ENCODE measurements around the gene OR51V1. TPM values are rescaled to one million over a fixed set of nuclear protein-coding genes. Genes with fewer than 3 reads are reported as not detected.
"Not testable (repeated sequence)": the region's sequence is repeated elsewhere in the genome, so short reads cannot be mapped to it uniquely, and the experiment has no call there.

Gene OR51V1
- total RNA-seq, 1 donor from 2014 or later = not detected

DNA sequence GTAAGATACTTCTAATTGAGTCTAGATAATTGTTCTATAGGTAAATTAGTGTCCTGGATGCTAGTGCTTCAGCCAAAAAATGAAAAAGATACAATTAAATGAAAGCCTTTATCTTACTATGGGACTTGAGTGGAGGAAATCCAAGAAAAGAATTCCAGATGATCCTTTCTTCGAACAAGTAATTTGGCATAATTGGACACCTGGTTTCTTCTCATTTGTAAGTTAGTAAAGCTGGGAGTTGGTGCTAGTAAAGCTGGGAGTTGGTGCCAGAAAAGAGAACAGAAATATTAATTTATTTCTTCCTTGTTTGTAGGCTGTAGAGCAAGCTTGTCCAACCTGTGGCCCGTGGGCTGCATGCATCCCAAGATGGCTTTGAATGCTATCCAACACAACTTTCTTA is 12.3 kb downstream of the OR51V1 start:
- no peak for ATAC-seq
- intact Hi-C loops (cut with micrococcal nuclease) = no loop called here

DNA sequence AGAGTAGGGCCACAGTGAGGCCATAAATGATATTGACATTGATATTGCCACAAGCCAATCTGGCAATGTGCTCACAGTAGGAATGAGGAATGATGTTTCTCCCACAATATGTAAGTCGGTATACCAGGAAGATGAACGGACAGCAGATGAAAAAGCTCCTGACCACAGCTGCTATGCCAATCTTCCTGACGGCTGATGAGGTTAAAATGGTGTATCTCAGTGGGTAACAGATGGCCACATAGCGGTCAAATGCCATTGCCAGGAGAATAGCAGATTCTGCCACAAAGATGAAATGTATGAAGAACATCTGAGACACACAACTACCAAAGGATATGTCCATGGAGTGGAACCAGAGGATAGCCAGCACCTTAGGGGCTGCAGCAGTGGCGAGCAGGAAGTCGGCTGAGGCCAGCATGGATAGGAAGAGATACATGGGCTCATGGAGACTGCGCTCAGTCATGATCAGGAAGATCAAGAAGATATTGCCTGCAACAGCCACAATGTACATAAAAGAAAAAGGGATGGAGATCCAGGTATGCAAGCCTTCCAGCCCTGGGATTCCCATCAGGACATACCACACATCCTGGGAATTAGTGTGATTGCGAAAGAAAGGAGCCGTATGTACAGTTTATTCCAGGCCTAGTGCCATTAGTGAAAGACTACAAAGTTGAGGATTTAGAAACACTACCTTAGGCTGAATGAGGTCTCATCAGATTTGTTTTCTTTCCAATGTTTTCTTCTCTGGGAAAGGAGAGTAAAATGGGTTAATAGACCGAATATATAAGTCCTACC is 22.2 kb downstream of the OR51V1 start:
- ATAC-seq (no peak), DNase-seq (no peak)
- intact Hi-C loops (cut with micrococcal nuclease) = no loop called here

More for the DNA sequence above, 12.3 kb downstream of the OR51V1 start:
- no peak for DNase-seq

DNA sequence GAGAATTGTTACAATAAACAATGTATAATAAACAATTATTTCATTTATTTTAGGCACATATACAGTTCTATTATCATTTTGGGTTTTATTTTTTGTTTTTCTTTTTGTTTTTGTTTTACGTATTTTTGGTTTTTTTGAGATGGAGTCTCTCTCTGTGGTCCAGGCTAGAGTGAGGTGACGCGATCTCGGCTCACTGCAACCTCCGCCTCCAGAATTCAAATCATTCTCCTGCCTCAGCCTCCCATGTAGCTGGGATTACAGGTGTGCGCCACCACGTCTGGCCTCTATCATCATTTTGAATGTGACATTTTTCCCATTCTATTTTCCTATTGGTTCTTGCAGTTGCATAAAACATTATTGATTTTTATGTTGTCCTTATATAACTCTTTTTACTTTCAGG is 25.5 kb downstream of the OR51V1 start:
- intact Hi-C loops (cut with micrococcal nuclease) = no loop called here
- ATAC-seq (no peak), DNase-seq (no peak)

DNA sequence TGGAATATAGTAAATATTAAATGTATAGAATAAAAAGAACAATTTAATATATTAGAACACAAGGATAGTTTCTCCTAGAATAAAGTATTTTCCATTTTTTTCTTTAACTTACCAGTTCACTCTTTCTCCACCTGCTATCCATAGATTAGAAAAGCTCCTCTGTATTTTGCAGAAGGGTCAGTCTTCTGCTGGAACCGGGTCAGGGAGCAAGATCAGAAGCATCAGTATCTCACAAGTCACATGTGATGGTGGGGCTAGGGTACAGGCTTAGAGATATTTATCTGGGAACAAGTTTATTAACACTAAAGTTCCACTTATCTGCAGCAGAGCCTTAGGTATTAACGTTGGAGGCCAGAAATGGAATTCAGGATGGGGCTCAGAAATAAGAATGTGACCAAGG is 28.6 kb downstream of the OR51V1 start:
- DNase-seq (no peak), ATAC-seq (no peak)
- intact Hi-C loops (cut with micrococcal nuclease) = no loop called here

DNA sequence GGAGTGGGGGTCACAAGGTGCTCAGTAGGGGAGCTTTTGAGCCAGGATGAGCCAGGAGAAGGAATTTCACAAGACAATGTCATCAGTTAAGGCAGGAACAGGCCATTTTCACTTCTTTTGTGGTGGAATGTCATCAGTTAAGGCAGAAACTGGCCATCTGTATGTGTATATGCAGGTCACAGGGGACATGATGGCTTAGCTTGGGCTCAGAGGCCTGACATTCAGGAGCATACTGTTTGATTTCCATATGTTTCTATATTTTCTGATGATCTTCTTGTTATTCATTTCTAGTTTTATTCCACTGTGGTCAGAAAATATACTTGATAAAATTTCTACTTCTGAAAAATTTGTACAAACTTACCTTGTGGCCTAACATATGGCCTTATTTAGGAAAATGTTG is 34.6 kb downstream of the OR51V1 start:
- DNase-seq; ATAC-seq; intact Hi-C loops (cut with micrococcal nuclease): not testable (repeated sequence)

GRCh38 chr11:5164807-5165206 is 35.7 kb downstream of the OR51V1 start:
- ATAC-seq; DNase-seq; intact Hi-C loops (cut with micrococcal nuclease): not testable (repeated sequence)

GRCh38 chr11:5161045-5161444 is 39.4 kb downstream of the OR51V1 start:
- DNase-seq; ATAC-seq; intact Hi-C loops (cut with micrococcal nuclease): not testable (repeated sequence)

DNA sequence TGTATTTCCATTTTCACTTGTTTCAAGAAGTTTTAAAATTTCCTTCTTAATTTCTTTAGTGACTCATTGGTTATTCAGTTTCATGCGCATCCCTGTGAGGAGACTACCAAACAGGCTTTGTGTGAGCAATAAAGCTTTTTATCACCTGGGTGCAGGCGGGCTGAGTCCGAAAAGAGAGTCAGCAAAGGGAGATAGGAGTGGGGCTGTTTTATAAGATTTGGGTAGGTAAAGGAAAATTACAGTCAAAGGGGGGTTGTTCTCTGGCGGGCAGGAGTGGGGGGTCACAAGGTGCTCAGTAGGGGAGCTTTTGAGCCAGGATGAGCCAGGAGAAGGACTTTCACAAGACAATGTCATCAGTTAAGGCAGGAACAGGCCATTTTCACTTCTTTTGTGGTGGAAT is 40.3 kb downstream of the OR51V1 start:
- ATAC-seq; DNase-seq; intact Hi-C loops (cut with micrococcal nuclease): not testable (repeated sequence)

DNA sequence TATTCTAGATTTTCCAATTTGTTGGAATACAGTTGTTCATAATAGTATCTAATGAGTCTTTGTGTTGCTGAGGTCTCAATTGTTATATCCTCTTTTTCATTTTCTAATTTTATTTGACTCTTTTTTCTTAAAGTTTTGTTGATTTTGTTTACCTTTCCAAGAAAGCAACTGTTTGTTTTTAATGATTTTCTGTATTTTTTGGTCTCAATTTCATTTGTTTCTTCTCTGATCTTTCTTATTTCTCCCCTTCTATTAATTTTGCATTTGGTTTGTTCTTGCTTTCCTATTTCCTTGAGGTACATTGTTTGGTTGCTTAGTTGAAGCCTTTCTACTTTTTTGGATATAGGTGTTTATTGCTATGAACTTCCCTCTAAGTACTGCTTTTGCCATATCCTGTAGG is 40.7 kb downstream of the OR51V1 start:
- DNase-seq (no peak), ATAC-seq (no peak)
- intact Hi-C loops (cut with micrococcal nuclease) = no loop called here

- no peak for DNase-seq
- ATAC-seq = no peak
- intact Hi-C loops (cut with micrococcal nuclease) = no loop called here
Observed at GRCh38 chr11:5154657-5155056, 45.8 kb downstream of the OR51V1 start, which contains the start of gene OR52A1. OR52A1 (minus strand) TSS chr11:5154757; CDS start chr11:5152369, 2,388 bp downstream.

- intact Hi-C loops (cut with micrococcal nuclease) = no loop called here
- no peak for ATAC-seq
- no peak for DNase-seq
Observed at GRCh38 chr11:5153574-5154431, 46.7 kb downstream of the OR51V1 start.

DNA sequence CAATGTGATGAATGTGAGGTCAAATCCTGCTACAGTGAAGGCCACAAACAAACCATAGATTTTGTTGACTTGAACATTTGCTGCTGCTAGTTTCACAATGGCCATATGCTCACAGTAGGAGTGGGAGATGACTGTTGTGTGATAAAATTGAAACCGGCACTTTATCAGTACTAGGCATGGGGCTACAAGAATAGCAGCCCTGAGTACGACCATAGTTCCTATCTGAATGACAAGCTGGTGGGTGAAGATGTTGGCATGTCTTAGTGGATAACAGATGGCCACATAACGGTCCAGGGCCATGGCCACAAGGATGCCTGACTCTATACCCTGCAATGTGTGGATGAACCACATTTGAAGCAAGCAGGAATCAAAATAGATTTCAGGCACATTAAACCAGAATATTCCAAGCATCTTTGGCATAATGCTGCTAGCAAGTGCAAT is 48.7 kb downstream of the OR51V1 start:
- DNase-seq (no peak), ATAC-seq (no peak)
- intact Hi-C loops (cut with micrococcal nuclease) = no loop called here

Other genes with a start within 250 kb of the OR51V1 start
- gene OR51A2, start 245.0 kb downstream of the OR51V1 start, total RNA-seq = not detected
- not detected for gene OR51L1, start 205.8 kb downstream of the OR51V1 start, total RNA-seq
- gene OR52J3, start 154.2 kb downstream of the OR51V1 start, total RNA-seq = not detected
- not detected for gene OR52E2, start 141.1 kb downstream of the OR51V1 start, total RNA-seq
- not detected for gene OR52E1, start 131.1 kb downstream of the OR51V1 start, total RNA-seq
- not detected for gene OR52A5, start 62.3 kb downstream of the OR51V1 start, total RNA-seq
- gene OR52A1, start 45.9 kb downstream of the OR51V1 start, total RNA-seq = not detected
- gene HBB, start 26.4 kb upstream of the OR51V1 start, total RNA-seq = 61.2 TPM
- not detected for gene HBD, start 33.8 kb upstream of the OR51V1 start, total RNA-seq
- not detected for gene HBG1, start 49.2 kb upstream of the OR51V1 start, total RNA-seq
- gene HBG2, start 54.1 kb upstream of the OR51V1 start, total RNA-seq = not detected
- not detected for gene HBE1, start 69.3 kb upstream of the OR51V1 start, total RNA-seq
- gene OR51B4, start 101.3 kb upstream of the OR51V1 start, total RNA-seq = not detected
- gene OR51B2, start 123.6 kb upstream of the OR51V1 start, total RNA-seq = not detected
- not detected for gene OR51B5, start 142.8 kb upstream of the OR51V1 start, total RNA-seq
- not detected for gene OR51B6, start 150.8 kb upstream of the OR51V1 start, total RNA-seq
- not detected for gene OR51M1, start 183.1 kb upstream of the OR51V1 start, total RNA-seq
- not detected for gene OR51Q1, start 221.4 kb upstream of the OR51V1 start, total RNA-seq
- not detected for gene OR51I1, start 240.8 kb upstream of the OR51V1 start, total RNA-seq
- not detected for gene OR51I2, start 248.6 kb upstream of the OR51V1 start, total RNA-seq

Data from left ventricle myocardium superior (tissue), 1 donor.